Measurements from ENCODE around the gene JUN. TPM values are rescaled to one million over a fixed set of nuclear protein-coding genes. Genes with fewer than 3 reads are reported as not detected.

Gene JUN
- total and polyA plus RNA-seq, 2 of the 4 experiments (the other 2 are of a cell fraction): 46.6 to 89.1 TPM

DNA sequence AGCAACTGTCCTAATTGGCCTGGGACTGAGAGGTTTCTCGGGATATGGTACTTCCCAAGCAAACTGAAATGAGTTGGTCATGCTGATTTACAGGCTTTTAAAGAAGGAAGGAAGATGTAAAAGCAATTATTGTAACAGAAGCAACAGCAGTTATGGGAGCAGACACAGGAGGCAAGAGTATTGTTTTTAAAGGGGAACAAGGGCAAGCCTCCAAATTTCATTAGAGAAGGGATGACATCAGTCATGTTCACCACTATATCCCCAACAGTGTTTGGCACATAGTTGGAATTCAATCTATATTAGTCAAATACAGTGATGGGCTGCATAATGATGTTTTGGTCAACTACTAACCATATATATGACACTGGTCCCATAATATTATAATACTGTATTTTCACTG, 46.0 kb upstream of the JUN start:
- Histone ChIP-seq H2BK20ac (ENCODE audit: low read depth, low read length) (no peak overlapping the region), H3K27ac (ENCODE audit: insufficient read depth, low read length) (no peak overlapping the region), H4K8ac (ENCODE audit: low read depth in 2 of 2, low read length in 2 of 2) (no peak overlapping the region), H2BK120ac (ENCODE audit: low read depth, low read length) (no peak overlapping the region), H3K27me3 (ENCODE audit: control insufficient read depth, insufficient read depth, low read length) (no peaks in the 10 kb centered on the region), H3K36me3 (ENCODE audit: control insufficient read depth, insufficient read depth, low read length) (no peaks in the 10 kb centered on the region), H4K20me1 (ENCODE audit: insufficient read depth, low read length) (no peaks in the 10 kb centered on the region), H2AFZ (replicated peaks; ENCODE audit: low read length, poor library complexity) (no peak overlapping the region), H3K18ac (ENCODE audit: low read depth, low read length) (no peak overlapping the region), H4K91ac (ENCODE audit: insufficient read depth, low read depth, low read length) (no peak overlapping the region), H2AK9ac (replicated peaks; ENCODE audit: low read depth, low read length, poor library complexity) (no peak overlapping the region), H3K14ac (replicated peaks; ENCODE audit: low read depth, low read length) (no peak overlapping the region), H3K4me1 (ENCODE audit: control insufficient read depth, insufficient read depth, low read length) (no peaks in the 10 kb centered on the region; the same call in 1 of the 2 replicates), H3K9ac (ENCODE audit: low read depth, low read length) (no peak overlapping the region), H2BK5ac (ENCODE audit: low read depth, low read length, poor library complexity, severe bottlenecking) (no peak overlapping the region), H4K5ac (ENCODE audit: low read depth, low read length) (no peak overlapping the region), H3K79me1 (ENCODE audit: low read depth in 1 of 2, low read length in 2 of 2) (no peaks in the 10 kb centered on the region), H3K4ac (ENCODE audit: low read depth, low read length) (no peak overlapping the region), H2AK5ac (ENCODE audit: low read depth, low read length) (no peak overlapping the region), H3K9me3 (ENCODE audit: control insufficient read depth, insufficient read depth, low read length) (peaks cover 12% of the 10 kb centered on the region), H3K4me2 (ENCODE audit: low read depth, low read length) (no peak overlapping the region), H3K9me1 (ENCODE audit: insufficient read depth, low read length) (peaks cover 2% of the 10 kb centered on the region; the same call in 1 of the 2 replicates), H2BK15ac (ENCODE audit: low read depth, low read length) (no peak overlapping the region), H3K23ac (ENCODE audit: low read depth, low read length) (no peak overlapping the region), H3K4me3 (ENCODE audit: insufficient read depth, low read depth, low read length) (no peak overlapping the region), H3K56ac (ENCODE audit: extremely low read depth, insufficient read depth, low read length) (no peak overlapping the region)
- no peak for TF ChIP-seq RCOR1 (IDR thresholded peaks at IDR 0.05; ENCODE audit: insufficient replicate concordance, low read length)
- no peak for TF ChIP-seq POLR2A (IDR thresholded peaks at IDR 0.05; ENCODE audit: low read depth, low read length)
- TF ChIP-seq, protein P1, sequence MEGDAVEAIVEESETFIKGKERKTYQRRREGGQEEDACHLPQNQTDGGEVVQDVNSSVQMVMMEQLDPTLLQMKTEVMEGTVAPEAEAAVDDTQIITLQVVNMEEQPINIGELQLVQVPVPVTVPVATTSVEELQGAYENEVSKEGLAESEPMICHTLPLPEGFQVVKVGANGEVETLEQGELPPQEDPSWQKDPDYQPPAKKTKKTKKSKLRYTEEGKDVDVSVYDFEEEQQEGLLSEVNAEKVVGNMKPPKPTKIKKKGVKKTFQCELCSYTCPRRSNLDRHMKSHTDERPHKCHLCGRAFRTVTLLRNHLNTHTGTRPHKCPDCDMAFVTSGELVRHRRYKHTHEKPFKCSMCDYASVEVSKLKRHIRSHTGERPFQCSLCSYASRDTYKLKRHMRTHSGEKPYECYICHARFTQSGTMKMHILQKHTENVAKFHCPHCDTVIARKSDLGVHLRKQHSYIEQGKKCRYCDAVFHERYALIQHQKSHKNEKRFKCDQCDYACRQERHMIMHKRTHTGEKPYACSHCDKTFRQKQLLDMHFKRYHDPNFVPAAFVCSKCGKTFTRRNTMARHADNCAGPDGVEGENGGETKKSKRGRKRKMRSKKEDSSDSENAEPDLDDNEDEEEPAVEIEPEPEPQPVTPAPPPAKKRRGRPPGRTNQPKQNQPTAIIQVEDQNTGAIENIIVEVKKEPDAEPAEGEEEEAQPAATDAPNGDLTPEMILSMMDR (conservative IDR thresholded peaks at IDR 0.05; ENCODE audit: low read depth, low read length): no peak
- TF ChIP-seq, protein P2, sequence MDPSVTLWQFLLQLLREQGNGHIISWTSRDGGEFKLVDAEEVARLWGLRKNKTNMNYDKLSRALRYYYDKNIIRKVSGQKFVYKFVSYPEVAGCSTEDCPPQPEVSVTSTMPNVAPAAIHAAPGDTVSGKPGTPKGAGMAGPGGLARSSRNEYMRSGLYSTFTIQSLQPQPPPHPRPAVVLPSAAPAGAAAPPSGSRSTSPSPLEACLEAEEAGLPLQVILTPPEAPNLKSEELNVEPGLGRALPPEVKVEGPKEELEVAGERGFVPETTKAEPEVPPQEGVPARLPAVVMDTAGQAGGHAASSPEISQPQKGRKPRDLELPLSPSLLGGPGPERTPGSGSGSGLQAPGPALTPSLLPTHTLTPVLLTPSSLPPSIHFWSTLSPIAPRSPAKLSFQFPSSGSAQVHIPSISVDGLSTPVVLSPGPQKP (IDR thresholded peaks at IDR 0.05; ENCODE audit: borderline replicate concordance, low read depth, low read length): no peak
- TF ChIP-seq, protein P3, sequence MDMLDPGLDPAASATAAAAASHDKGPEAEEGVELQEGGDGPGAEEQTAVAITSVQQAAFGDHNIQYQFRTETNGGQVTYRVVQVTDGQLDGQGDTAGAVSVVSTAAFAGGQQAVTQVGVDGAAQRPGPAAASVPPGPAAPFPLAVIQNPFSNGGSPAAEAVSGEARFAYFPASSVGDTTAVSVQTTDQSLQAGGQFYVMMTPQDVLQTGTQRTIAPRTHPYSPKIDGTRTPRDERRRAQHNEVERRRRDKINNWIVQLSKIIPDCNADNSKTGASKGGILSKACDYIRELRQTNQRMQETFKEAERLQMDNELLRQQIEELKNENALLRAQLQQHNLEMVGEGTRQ (IDR thresholded peaks at IDR 0.05; ENCODE audit: low read depth, low read length): no peak
- TF ChIP-seq MXI1 (IDR thresholded peaks at IDR 0.05; ENCODE audit: borderline replicate concordance, low read depth, low read length): no peak
- TF ChIP-seq SMC3 (IDR thresholded peaks at IDR 0.05; ENCODE audit: low read depth, low read length): no peak
- no peak for TF ChIP-seq MAZ (IDR thresholded peaks at IDR 0.05; ENCODE audit: borderline replicate concordance, low read depth, low read length)
- TF ChIP-seq BHLHE40 (IDR thresholded peaks at IDR 0.05; ENCODE audit: low read depth, low read length): no peak
- TF ChIP-seq RFX5 (IDR thresholded peaks at IDR 0.05; ENCODE audit: low read depth, low read length): no peak
- TF ChIP-seq RAD21 (IDR thresholded peaks at IDR 0.05; ENCODE audit: low read length): no peak
- no peak for TF ChIP-seq CHD1 (IDR thresholded peaks at IDR 0.05; ENCODE audit: low read depth, low read length)
- intact Hi-C loops (cut with micrococcal nuclease): loop anchor here (1.0 kb wide), 1 partner anchor 12 kb away; no protein-coding TSS in a partner anchor
- no TSS peak for BruUV-seq (replicated peaks)
- dilution Hi-C loops (cut with HindIII; ENCODE audit: low sequenced_read_pairs, unreplicated experiment): no loop called here
- ChIA-PET POLR2A (ENCODE audit: unreplicated experiment) (no interaction called here), CTCF (no interaction called here)
- in situ Hi-C loops (cut with MboI; ENCODE audit: low sequenced_read_pairs): no loop called here
- DNase-seq (no peak), ATAC-seq (ENCODE audit: low read depth) (peak; percentile 24; the same call in 1 of the 2 replicates)
- WGBS, 2 experiments (ENCODE audit: extremely low coverage in 2 of 2, insufficient read length in 1 of 2): 71% methylated on average over 1 of the region's 1 CpG; no CpG with 5 or more reads in 1 of the 2 experiments

Measured in IMR-90 (cell line).